ENCODE measurements around the gene GLI3. TPM values are rescaled to one million over a fixed set of nuclear protein-coding genes. Genes with fewer than 3 reads are reported as not detected.

Gene GLI3
- total and polyA plus RNA-seq, 2 of the 4 experiments (the other 2 are of a cell fraction), result 1.3 to 3.9 TPM

- dilution Hi-C loops (cut with HindIII; ENCODE audit: low sequenced_read_pairs, unreplicated experiment) (no loop called here), in situ Hi-C loops (cut with MboI; ENCODE audit: low sequenced_read_pairs) (no loop called here), intact Hi-C loops (cut with micrococcal nuclease) (no loop called here)
- no peak overlapping the region for H3K18ac ChIP-seq (ENCODE audit: low read depth, low read length)
- no peak overlapping the region for H3K23ac ChIP-seq (ENCODE audit: low read depth, low read length)
- no peak overlapping the region for H3K27ac ChIP-seq (ENCODE audit: insufficient read depth, low read length)
- no peak overlapping the region for H2AFZ ChIP-seq (replicated peaks; ENCODE audit: low read length, poor library complexity)
- no peaks in the 10 kb centered on the region for H3K27me3 ChIP-seq (ENCODE audit: control insufficient read depth, insufficient read depth, low read length)
- H4K5ac ChIP-seq (ENCODE audit: low read depth, low read length), result no peak overlapping the region
- H2AK5ac ChIP-seq (ENCODE audit: low read depth, low read length), result no peak overlapping the region
- ATAC-seq (ENCODE audit: low read depth) (no peak), DNase-seq (no peak)
- no TSS peak for BruUV-seq (replicated peaks)
- H4K20me1 ChIP-seq (ENCODE audit: insufficient read depth, low read length), result peaks cover 13% of the 10 kb centered on the region
- no peaks in the 10 kb centered on the region; the same call in 1 of the 2 replicates for H3K36me3 ChIP-seq (ENCODE audit: control insufficient read depth, insufficient read depth, low read length)
- H3K79me1 ChIP-seq (ENCODE audit: low read depth in 1 of 2, low read length in 2 of 2), result peaks cover 9 to 58% of the 10 kb centered on the region in 2 experiments; a peak in 2 of 4 replicates
- ChIA-PET CTCF (no interaction called here), POLR2A (ENCODE audit: unreplicated experiment) (no interaction called here)
- H3K4ac ChIP-seq (ENCODE audit: low read depth, low read length), result no peak overlapping the region
- H3K9me3 ChIP-seq (ENCODE audit: control insufficient read depth, insufficient read depth, low read length), result no peaks in the 10 kb centered on the region
- H4K91ac ChIP-seq (ENCODE audit: insufficient read depth, low read depth, low read length), result no peak overlapping the region
- H3K9me1 ChIP-seq (ENCODE audit: insufficient read depth, low read length), result peaks cover 33% of the 10 kb centered on the region
- H2BK5ac ChIP-seq (ENCODE audit: low read depth, low read length, poor library complexity, severe bottlenecking), result no peak overlapping the region
- H3K4me3 ChIP-seq (ENCODE audit: insufficient read depth, low read depth, low read length), result no peak overlapping the region
- H2BK120ac ChIP-seq (ENCODE audit: low read depth, low read length), result no peak overlapping the region
- WGBS, 2 experiments (ENCODE audit: extremely low coverage in 2 of 2, insufficient read length in 1 of 2), result no CpG with 5 or more reads among the region's 2 CpGs
- H3K4me2 ChIP-seq (ENCODE audit: low read depth, low read length), result no peak overlapping the region
- no peak overlapping the region for H2BK15ac ChIP-seq (ENCODE audit: low read depth, low read length)
- H2BK20ac ChIP-seq (ENCODE audit: low read depth, low read length), result no peak overlapping the region
- H3K14ac ChIP-seq (replicated peaks; ENCODE audit: low read depth, low read length), result no peak overlapping the region
- H3K4me1 ChIP-seq (ENCODE audit: control insufficient read depth, insufficient read depth, low read length), result peaks cover 41% of the 10 kb centered on the region
- no peak overlapping the region for H4K8ac ChIP-seq (ENCODE audit: low read depth in 2 of 2, low read length in 2 of 2)
- TF ChIP-seq MAFK (IDR thresholded peaks at IDR 0.05; ENCODE audit: low read depth, low read length) (no peak), RAD21 (IDR thresholded peaks at IDR 0.05; ENCODE audit: low read length) (no peak), FOS (IDR thresholded peaks at IDR 0.05; ENCODE audit: low read depth, low read length) (no peak), ELK1 (IDR thresholded peaks at IDR 0.05; ENCODE audit: borderline replicate concordance, low read depth, low read length) (no peak), SMC3 (IDR thresholded peaks at IDR 0.05; ENCODE audit: low read depth, low read length) (no peak), POLR2A (IDR thresholded peaks at IDR 0.05; ENCODE audit: low read depth, low read length) (no peak), BHLHE40 (IDR thresholded peaks at IDR 0.05; ENCODE audit: low read depth, low read length) (no peak), NFE2L2 (IDR thresholded peaks at IDR 0.05; ENCODE audit: low read depth, low read length) (no peak), MAZ (IDR thresholded peaks at IDR 0.05; ENCODE audit: borderline replicate concordance, low read depth, low read length) (no peak)
- H2AK9ac ChIP-seq (replicated peaks; ENCODE audit: low read depth, low read length, poor library complexity), result no peak overlapping the region
- no peak overlapping the region for H3K9ac ChIP-seq (ENCODE audit: low read depth, low read length)
- no peak overlapping the region for H3K56ac ChIP-seq (ENCODE audit: extremely low read depth, insufficient read depth, low read length)
These were observed 143.6 kb downstream of the GLI3 start for GRCh38 chr7:42093349-42093905.

Data from IMR-90 (cell line).